Activated CD8-positive, alpha-beta memory T cell treated with anti-CD3 and anti-CD28 coated beads, Interleukin-2, amount 10 ng/mL, durations not matched to agents 7 days and 5 days (primary cell): Measurements from ENCODE around the gene C1QTNF6. TPM values are rescaled to one million over a fixed set of nuclear protein-coding genes. Genes with fewer than 3 reads are reported as not detected.

ENCODE experiments used
- ATAC-seq: fragments of 150-1000 bp; cut with Tn5 transposase; one replicate; pipeline ENCODE4 v1.10.0; 2021; ENCODE audit warnings: moderate library complexity
- CTCF ChIA-PET: fragments of 350-600 bp; sonication (Branson Sonifier 250); formaldehyde crosslinking; loops from one replicate; lab custom pipeline; 2021; ENCODE audit warnings: antibody characterized with exemption; lab: Charles Lee
- DNase-seq: peaks from one replicate; pipeline ENCODE4 v3.0.0-alpha.2; 2020
- H3K27ac Mint-ChIP-seq: one replicate; pipeline ENCODE4 v1.8.0; 2021; ENCODE audit warnings: mild to moderate bottlenecking, mixed read lengths
- H3K27me3 Mint-ChIP-seq: one replicate; pipeline ENCODE4 v1.8.0; 2021; ENCODE audit warnings: mixed read lengths
- H3K36me3 Mint-ChIP-seq: one replicate; pipeline ENCODE4 v1.8.0; 2021; ENCODE audit warnings: mild to moderate bottlenecking, mixed read lengths
- H3K4me1 Mint-ChIP-seq: one replicate; pipeline ENCODE4 v1.8.0; 2021; ENCODE audit warnings: mixed read lengths
- H3K4me3 Mint-ChIP-seq: one replicate; pipeline ENCODE4 v1.8.0; 2021; ENCODE audit warnings: mild to moderate bottlenecking, moderate library complexity, mixed read lengths
- H3K9me3 Mint-ChIP-seq: one replicate; pipeline ENCODE4 v1.8.0; 2022; ENCODE audit warnings: low read depth, mixed read lengths
- total RNA-seq, 2 experiments: library from RNA; stranded (reverse); gene quantifications; one replicate each; pipeline ENCODE4 v1.2.3, GENCODE V29; 2021

Gene C1QTNF6
- total RNA-seq, 2 experiments from 2014 or later: 6.7 to 7.4 TPM

GRCh38 chr22:37138849-37139561 lies 49.0 kb downstream of the C1QTNF6 start:
- no peak for ATAC-seq
- CTCF ChIA-PET: interaction anchor here (2.7 to 12.2 kb wide), 2 partner anchors 15 to 60 kb away, joined by 8 to 137 read pairs; no protein-coding TSS in a partner anchor
- H3K4me3 Mint-ChIP-seq: no peak overlapping the region

GRCh38 chr22:37137903-37138665 lies 50.0 kb downstream of the C1QTNF6 start:
- no peaks in the 10 kb centered on the region for H3K9me3 Mint-ChIP-seq
- no peaks in the 10 kb centered on the region for H3K27me3 Mint-ChIP-seq
- peak overlapping the region; percentile 68 for H3K27ac Mint-ChIP-seq
- no peak overlapping the region for H3K4me3 Mint-ChIP-seq
- DNase-seq (no peak), ATAC-seq (no peak)
- peaks cover 74% of the 10 kb centered on the region for H3K4me1 Mint-ChIP-seq
- CTCF ChIA-PET: interaction anchor here (2.1 kb wide), 1 partner anchor 11 kb away, joined by 9 read pairs; the partner anchor contains the start of gene IL2RB
- H3K36me3 Mint-ChIP-seq: peaks cover 74% of the 10 kb centered on the region

More at GRCh38 chr22:37138849-37139561, 49.0 kb downstream of the C1QTNF6 start:
- Mint-ChIP-seq H3K9me3 (no peaks in the 10 kb centered on the region), H3K4me1 (peaks cover 75% of the 10 kb centered on the region), H3K27ac (peak overlapping the region; percentile 61), H3K36me3 (peaks cover 76% of the 10 kb centered on the region), H3K27me3 (no peaks in the 10 kb centered on the region)
- no peak for DNase-seq

GRCh38 chr22:37137131-37137530 lies 50.9 kb downstream of the C1QTNF6 start:
- H3K36me3 Mint-ChIP-seq: peaks cover 74% of the 10 kb centered on the region
- H3K27me3 Mint-ChIP-seq: no peaks in the 10 kb centered on the region

GRCh38 chr22:37135023-37135422 lies 53.0 kb downstream of the C1QTNF6 start:
- Mint-ChIP-seq H3K4me1 (peaks cover 74% of the 10 kb centered on the region), H3K27ac (peak overlapping the region; percentile 52)
- CTCF ChIA-PET: interaction anchor here (0.8 to 0.9 kb wide), 2 partner anchors 11 to 64 kb away, joined by 3 to 6 read pairs; no protein-coding TSS in a partner anchor

More at GRCh38 chr22:37137131-37137530, 50.9 kb downstream of the C1QTNF6 start:
- CTCF ChIA-PET: interaction anchor here (0.8 to 2.1 kb wide), 3 partner anchors 11 to 12 kb away, joined by 3 to 9 read pairs (median 4); partner anchors contain the start of gene IL2RB
- H3K4me1 Mint-ChIP-seq: peaks cover 73% of the 10 kb centered on the region
- ATAC-seq (no peak), DNase-seq (no peak)
- no peak overlapping the region for H3K4me3 Mint-ChIP-seq
- no peaks in the 10 kb centered on the region for H3K9me3 Mint-ChIP-seq
- peak overlapping the region; percentile 57 for H3K27ac Mint-ChIP-seq

GRCh38 chr22:37133304-37134018 lies 54.6 kb downstream of the C1QTNF6 start:
- Mint-ChIP-seq H3K36me3 (peaks cover 75% of the 10 kb centered on the region), H3K4me1 (peaks cover 64% of the 10 kb centered on the region), H3K27ac (peak overlapping the region; percentile 65), H3K27me3 (no peaks in the 10 kb centered on the region), H3K4me3 (no peak overlapping the region), H3K9me3 (no peaks in the 10 kb centered on the region)
- CTCF ChIA-PET: interaction anchor here (1.3 to 1.9 kb wide), 4 partner anchors 15 to 54 kb away, joined by 3 to 5 read pairs (median 4); no protein-coding TSS in a partner anchor
- ATAC-seq (peak; percentile 21), DNase-seq (no peak)

More at GRCh38 chr22:37135023-37135422, 53.0 kb downstream of the C1QTNF6 start:
- no peaks in the 10 kb centered on the region for H3K9me3 Mint-ChIP-seq
- ATAC-seq (no peak), DNase-seq (no peak)
- H3K27me3 Mint-ChIP-seq: no peaks in the 10 kb centered on the region
- H3K36me3 Mint-ChIP-seq: peaks cover 78% of the 10 kb centered on the region
- no peak overlapping the region for H3K4me3 Mint-ChIP-seq

GRCh38 chr22:37132773-37133172 lies 55.3 kb downstream of the C1QTNF6 start:
- no peak overlapping the region for H3K27ac Mint-ChIP-seq
- CTCF ChIA-PET: interaction anchor here (1.3 to 1.9 kb wide), 4 partner anchors 16 to 53 kb away, joined by 3 to 5 read pairs (median 4); no protein-coding TSS in a partner anchor
- H3K27me3 Mint-ChIP-seq: no peaks in the 10 kb centered on the region
- H3K4me3 Mint-ChIP-seq: no peak overlapping the region
- peaks cover 60% of the 10 kb centered on the region for H3K4me1 Mint-ChIP-seq
- ATAC-seq (no peak), DNase-seq (no peak)
- peaks cover 71% of the 10 kb centered on the region for H3K36me3 Mint-ChIP-seq
- H3K9me3 Mint-ChIP-seq: no peaks in the 10 kb centered on the region

Other genes with a start within 250 kb of the C1QTNF6 start
- 10 to 100 TPM; 11.2 to 29.3 TPM for gene TST, start 168.8 kb downstream of the C1QTNF6 start, total RNA-seq
- 10 to 100 TPM; 42.3 to 61.0 TPM for gene MPST, start 168.5 kb downstream of the C1QTNF6 start, total RNA-seq
- gene KCTD17, start 136.5 kb downstream of the C1QTNF6 start, total RNA-seq: 10 to 100 TPM; 47.7 to 53.4 TPM
- gene TMPRSS6, start 78.5 kb downstream of the C1QTNF6 start, total RNA-seq: 1 to 10 TPM; 1.3 to 3.3 TPM
- gene IL2RB, start 38.3 kb downstream of the C1QTNF6 start, total RNA-seq: 100 to 1,000 TPM; 376 to 468 TPM
- gene SSTR3, start 24.2 kb upstream of the C1QTNF6 start, total RNA-seq: 1 to 10 TPM; 1.3 to 2.2 TPM
- gene RAC2, start 56.0 kb upstream of the C1QTNF6 start, total RNA-seq: 100 to 1,000 TPM; 834 to 907 TPM
- 100 to 1,000 TPM in 1 of 2 experiments, 10 to 100 TPM in 1; 97.8 to 123 TPM for gene CYTH4, start 94.3 kb upstream of the C1QTNF6 start, total RNA-seq
- under 1 TPM; 0.07 to 0.50 TPM for gene ELFN2, start 239.2 kb upstream of the C1QTNF6 start, total RNA-seq